SH-SY5Y (cell line): ENCODE results near the gene RDH14.

ENCODE experiments used
- GATA2 ChIP-seq: IDR thresholded peaks from 2 replicates; pipeline ENCODE4 v1.6.1; 2011; ENCODE audit warnings: mild to moderate bottlenecking, low read depth, low read length
- GATA3 ChIP-seq: IDR thresholded peaks from 2 replicates; pipeline ENCODE4 v1.6.1; 2011; ENCODE audit warnings: low read depth, mild to moderate bottlenecking, low read length, moderate library complexity

DNA sequence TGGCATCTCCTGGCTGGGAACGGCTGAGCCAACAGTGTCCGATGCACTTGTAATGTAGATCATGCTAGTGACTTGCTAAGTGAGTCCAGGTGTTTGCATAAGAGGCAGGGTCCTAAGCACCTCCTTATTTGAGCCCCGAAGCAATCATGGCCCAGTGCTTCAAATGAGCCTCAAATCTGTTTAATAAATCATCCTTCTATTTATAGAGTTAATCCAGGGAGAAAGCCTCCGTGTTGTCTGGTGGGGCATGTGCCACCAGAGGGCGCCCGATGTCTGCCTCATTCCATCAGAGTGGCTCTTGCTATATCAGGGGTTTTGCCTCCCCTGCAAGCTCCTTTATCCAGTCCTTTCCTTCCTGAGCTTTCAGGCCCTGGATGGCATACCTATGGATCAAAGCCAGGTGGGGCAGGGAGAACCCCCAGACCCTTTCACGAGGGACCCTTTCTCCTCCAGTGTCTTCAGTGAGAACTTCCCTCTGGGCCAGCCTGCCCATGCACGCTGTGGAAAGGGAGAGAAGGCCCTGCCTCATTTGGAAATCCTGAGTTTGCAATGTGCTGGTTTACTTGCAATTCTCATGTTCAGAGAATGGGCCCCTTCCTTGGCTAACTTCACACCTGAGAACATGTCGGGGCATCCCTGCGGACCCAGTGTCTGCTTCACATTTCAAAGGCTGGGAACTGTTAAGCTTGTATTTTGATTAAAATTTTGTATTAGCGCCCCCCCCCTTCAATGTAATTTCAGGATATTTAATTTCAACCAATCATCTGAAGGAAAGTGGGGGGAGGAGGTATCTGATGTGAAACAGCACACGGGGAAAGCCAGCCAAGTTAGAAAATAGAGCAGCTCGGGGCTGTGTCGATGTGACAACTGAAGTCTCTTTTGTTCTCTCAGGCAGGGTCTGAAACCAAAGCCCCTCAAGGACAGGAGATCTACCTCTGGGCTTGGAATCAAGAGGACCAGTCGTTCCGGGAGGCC lies 39.7 kb downstream of the RDH14 start:
- TF ChIP-seq GATA2 (no peak), GATA3 (no peak)
